Pancreas (tissue), 10 donors: Measurements from ENCODE around the gene ARHGAP6. TPM values are rescaled to one million over a fixed set of nuclear protein-coding genes. Genes with fewer than 3 reads are reported as not detected.
"Not testable (repeated sequence)": the region's sequence is repeated elsewhere in the genome, so short reads cannot be mapped to it uniquely, and the experiment has no call there.

Source experiments
- ATAC-seq, 4 donors: fragments of 200-7000 bp; cut with Tn5 transposase; one replicate each; pipeline versions ENCODE4 v1.8.0 to v1.9.1; 2020; ENCODE audit warnings: mild to moderate bottlenecking in 4 of 4, moderate library complexity in 4 of 4
- DNase-seq, 6 donors: peaks; one replicate each; pipeline ENCODE4 v3.0.0-alpha.2; 2020
- FAIRE-seq: peaks from 2 replicates; lab custom pipeline; 2012; peaks lifted over from hg19 to GRCh38; lab: Jason Lieb, UNC
- H3K27ac ChIP-seq, 4 donors: fragments of 200-600 bp; sonication (generic); 1 replicate in 3 of 4; 2 replicates in 1 of 4; pipeline versions ENCODE4 v1.5.0 to v1.8.0; 2020
- H3K27me3 ChIP-seq, 4 donors: fragments of 200-600 bp; one replicate each; pipeline ENCODE4 v1.8.0; 2021
- H3K36me3 ChIP-seq, 3 donors: fragments of 200-600 bp; sonication (generic) in 1 of 3; one replicate each; pipeline versions ENCODE4 v1.5.0 to v1.8.0; 2020 to 2021
- H3K4me1 ChIP-seq, 3 donors: fragments of 200-600 bp; one replicate each; pipeline ENCODE4 v1.8.0; 2021
- H3K4me3 ChIP-seq, 4 donors: fragments of 200-600 bp; sonication (generic) in 2 of 4; one replicate each; pipeline versions ENCODE4 v1.5.0 to v1.8.0; 2020 to 2021
- H3K9me3 ChIP-seq, 4 donors: fragments of 200-600 bp; one replicate each; pipeline ENCODE4 v1.8.0; 2021
- CTCF ChIP-seq, 4 donors: fragments of 200-600 bp; sonication (generic) in 3 of 4; IDR thresholded peaks; one replicate each; pipeline versions ENCODE4 v1.5.0 to v1.8.0; 2021; ENCODE audit warnings: antibody characterized with exemption in 4 of 4
- WGBS, 2 donors: extraction: QIAGEN DNeasy Blood & Tissue Kit; methylation state at CpG; one replicate each; pipeline ENCODE4 v1.1.7; 2013; 5-methylcytosine and 5-hydroxymethylcytosine counted together
- intact Hi-C, 3 donors: fragments of 100-400 bp; cut with DNase I; formaldehyde crosslinking; loops; one replicate each; pipeline versions ENCODE4 v1.11.1 to v1.14.2; 2022
- polyA plus RNA-seq, 2 donors: library from polyadenylated mRNA; stranded (reverse); fragments of 200-250 nt; gene quantifications; one replicate each; pipeline ENCODE4 v1.2.3, GENCODE V29; 2013
- total RNA-seq, 6 donors: library from RNA; stranded (reverse); fragmentation: NEBNext Ultra II Directional in 4 of 6; extraction: Animal tissue kit (Norgen Biotek cat#: 25700) in 4 of 6; gene quantifications; one replicate each; pipeline versions ENCODE4 v1.2.1 to v1.2.4, GENCODE V29; 2021 to 2023
- donor health status: healthy with polysubstance abuse.
- donor health status: DM: no; HTN: no; CAD: no; lungs with moderate emphysema.
- donor health status: DM: no; HTN: no; CAD: no.
- donor health status: control.
- donor health status: control.
- donor health status: Bipolar disorder and iron deficiency.
- donor health status: DM: yes; HTN: yes; CAD: no.
- donor health status: DM: no; HTN: no; CAD: no.
- donor health status: DM: no; HTN: no; CAD: no.
- donor health status: DM: yes; HTN: yes; CAD: no.

ARHGAP6 gene
- total and polyA plus RNA-seq, 8 donors: 0.79 to 3.3 (median 1.1) TPM

- H3K4me3 ChIP-seq: no peak overlapping the region
- ATAC-seq: peak; percentile 73 to 83 (median 81)
- H3K27ac ChIP-seq: no peak overlapping the region
- intact Hi-C loops: no loop called here
- no peak for TF ChIP-seq CTCF (IDR thresholded peaks at IDR 0.05)
- peaks cover 0 to 6% (median 0%) of the 10 kb centered on the region in 4 donors for H3K27me3 ChIP-seq
- no peaks in the 10 kb centered on the region for H3K4me1 ChIP-seq
- peak in 1 of 6 donors; percentile 14 for DNase-seq
- H3K9me3 ChIP-seq: no peaks in the 10 kb centered on the region
- H3K36me3 ChIP-seq: no peaks in the 10 kb centered on the region
- no peak for FAIRE-seq
These were observed 426.5 kb downstream of the ARHGAP6 start for GRCh38 chrX:11239230-11239629.

- H3K27me3 ChIP-seq, ATAC-seq, H3K9me3 ChIP-seq, H3K36me3 ChIP-seq, intact Hi-C loops, H3K4me3 ChIP-seq, H3K4me1 ChIP-seq, H3K27ac ChIP-seq, FAIRE-seq, DNase-seq: not testable (repeated sequence)
- 46 to 70% methylated on average over 2 of the region's 2 CpGs for WGBS, 2 donors
These were observed 430.3 kb downstream of the ARHGAP6 start for GRCh38 chrX:11235377-11235776.

GRCh38 chrX:11215191-11215921, 450.4 kb downstream of the ARHGAP6 start:
- no peak for ATAC-seq
- intact Hi-C loops: no loop called here
- 71 to 79% methylated on average over 33 of the region's 33 CpGs for WGBS, 2 donors
- Histone ChIP-seq H3K9me3 (no peaks in the 10 kb centered on the region), H3K27ac (no peak overlapping the region), H3K27me3 (no peaks in the 10 kb centered on the region), H3K36me3 (no peaks in the 10 kb centered on the region), H3K4me3 (no peak overlapping the region), H3K4me1 (no peaks in the 10 kb centered on the region)
- FAIRE-seq: no peak
- TF ChIP-seq CTCF (IDR thresholded peaks at IDR 0.05): no peak
- DNase-seq: peak in 1 of 6 donors; percentile 51

- Histone ChIP-seq H3K27ac (no peak overlapping the region), H3K9me3 (no peaks in the 10 kb centered on the region), H3K27me3 (no peaks in the 10 kb centered on the region), H3K36me3 (no peaks in the 10 kb centered on the region), H3K4me3 (no peak overlapping the region), H3K4me1 (no peaks in the 10 kb centered on the region)
- DNase-seq (peak in 2 of 6 donors; percentile 21 to 62), FAIRE-seq (no peak), ATAC-seq (no peak)
- 74 to 78% methylated on average over 18 of the region's 18 CpGs for WGBS, 2 donors
- no peak for TF ChIP-seq CTCF (IDR thresholded peaks at IDR 0.05)
- intact Hi-C loops: no loop called here
These were observed 451.2 kb downstream of the ARHGAP6 start for GRCh38 chrX:11214346-11215190.

GRCh38 chrX:11212741-11213140, 453.0 kb downstream of the ARHGAP6 start:
- Histone ChIP-seq H3K36me3 (no peaks in the 10 kb centered on the region), H3K27ac (no peak overlapping the region), H3K4me1 (no peaks in the 10 kb centered on the region), H3K9me3 (no peaks in the 10 kb centered on the region), H3K27me3 (no peaks in the 10 kb centered on the region), H3K4me3 (no peak overlapping the region)
- FAIRE-seq (no peak), DNase-seq (peak in 1 of 6 donors; percentile 62), ATAC-seq (no peak)
- intact Hi-C loops: no loop called here
- TF ChIP-seq CTCF (IDR thresholded peaks at IDR 0.05): no peak
- 77 to 84% methylated on average over 11 of the region's 11 CpGs for WGBS, 2 donors
